Measurements from ENCODE around the gene FGFR2.

Gene FGFR2

DNA sequence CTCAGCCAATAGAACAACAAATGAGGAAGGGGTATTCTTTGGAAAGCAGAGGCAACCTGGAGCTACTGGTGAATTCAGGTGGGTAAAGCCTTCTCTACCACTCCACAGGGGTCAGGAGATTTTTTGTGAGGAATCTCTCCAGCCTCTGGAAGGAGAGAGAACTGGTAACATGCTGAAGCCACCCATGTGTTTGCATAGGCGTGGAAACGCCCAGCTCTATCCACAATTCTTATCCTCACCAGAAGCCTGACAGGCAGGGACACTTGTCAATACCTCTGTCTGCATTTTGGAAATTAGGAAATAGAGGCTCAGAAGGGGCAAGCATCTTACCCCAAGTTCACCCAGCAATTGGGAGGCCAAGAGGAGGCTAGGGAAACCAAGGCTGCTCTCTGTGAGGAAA, 133.7 kb downstream of the FGFR2 start:
- TF ChIP-seq, protein P1, sequence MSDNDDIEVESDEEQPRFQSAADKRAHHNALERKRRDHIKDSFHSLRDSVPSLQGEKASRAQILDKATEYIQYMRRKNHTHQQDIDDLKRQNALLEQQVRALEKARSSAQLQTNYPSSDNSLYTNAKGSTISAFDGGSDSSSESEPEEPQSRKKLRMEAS (IDR thresholded peaks at IDR 0.05; ENCODE audit: low read depth, low read length), result no peak
- TF ChIP-seq MYC (IDR thresholded peaks at IDR 0.05; ENCODE audit: low read depth, low read length), result no peak
- no peak for TF ChIP-seq POLR2A (IDR thresholded peaks at IDR 0.05; ENCODE audit: extremely low read depth, insufficient read length)
- TF ChIP-seq CTCF (IDR thresholded peaks at IDR 0.05; ENCODE audit: low read depth, low read length), result no peak
- DNase-seq (ENCODE audit: low read depth), result no peak
- H3K4me3 ChIP-seq (ENCODE audit: low read depth, low read length), result no peak overlapping the region

DNA sequence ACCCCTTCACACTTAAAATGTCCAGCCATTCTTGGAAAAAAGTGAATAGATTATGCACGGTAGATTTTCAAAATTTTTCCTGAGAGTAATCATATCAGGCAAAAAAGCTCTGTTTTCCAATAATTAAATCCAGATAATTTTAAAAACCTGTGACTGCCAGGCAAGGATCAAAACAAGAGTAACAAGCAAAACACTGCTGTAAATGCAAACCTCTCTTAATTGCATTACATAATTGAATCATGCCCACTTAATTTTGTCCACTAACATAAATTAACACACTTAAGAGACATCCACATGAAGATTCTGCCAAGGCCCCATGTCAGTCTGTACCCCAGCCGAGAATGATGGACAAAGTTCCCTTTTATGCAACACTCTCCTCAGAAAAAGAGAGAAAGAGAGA, 135.3 kb downstream of the FGFR2 start:
- no peak for DNase-seq (ENCODE audit: low read depth)
- TF ChIP-seq CTCF (IDR thresholded peaks at IDR 0.05; ENCODE audit: low read depth, low read length) (no peak), POLR2A (IDR thresholded peaks at IDR 0.05; ENCODE audit: extremely low read depth, insufficient read length) (no peak), MYC (IDR thresholded peaks at IDR 0.05; ENCODE audit: low read depth, low read length) (no peak)
- TF ChIP-seq, protein P1 (IDR thresholded peaks at IDR 0.05; ENCODE audit: low read depth, low read length), result no peak
- no peak overlapping the region for H3K4me3 ChIP-seq (ENCODE audit: low read depth, low read length)

GRCh38 chr10:121462281-121462680, 136.0 kb downstream of the FGFR2 start:
- no peak for DNase-seq (ENCODE audit: low read depth)
- TF ChIP-seq POLR2A (IDR thresholded peaks at IDR 0.05; ENCODE audit: extremely low read depth, insufficient read length) (no peak), MYC (IDR thresholded peaks at IDR 0.05; ENCODE audit: low read depth, low read length) (no peak), CTCF (IDR thresholded peaks at IDR 0.05; ENCODE audit: low read depth, low read length) (no peak)
- TF ChIP-seq, protein P1 (IDR thresholded peaks at IDR 0.05; ENCODE audit: low read depth, low read length), result no peak
- H3K4me3 ChIP-seq (ENCODE audit: low read depth, low read length), result no peak overlapping the region

DNA sequence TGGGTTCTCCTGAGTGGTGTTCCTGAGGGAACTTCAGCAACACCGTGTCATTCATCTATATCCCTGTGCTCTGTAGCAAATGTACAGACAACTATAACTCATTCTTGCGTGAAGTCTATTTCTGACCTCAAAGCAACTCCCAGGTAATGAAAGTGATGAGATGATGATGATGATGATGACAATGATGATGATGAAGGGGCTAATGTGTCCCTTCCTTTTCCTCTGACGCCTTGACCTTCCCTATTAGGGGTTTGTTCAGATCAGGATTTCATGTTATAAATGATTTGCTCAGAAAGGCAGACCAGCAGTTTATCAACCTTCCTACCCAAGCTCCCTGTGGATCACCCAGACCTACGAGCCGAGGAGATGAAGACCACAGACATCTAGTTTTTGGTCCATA, 136.9 kb downstream of the FGFR2 start:
- H3K4me3 ChIP-seq (ENCODE audit: low read depth, low read length), result no peak overlapping the region
- DNase-seq (ENCODE audit: low read depth), result no peak
- TF ChIP-seq, protein P1 (IDR thresholded peaks at IDR 0.05; ENCODE audit: low read depth, low read length), result no peak
- no peak for TF ChIP-seq MYC (IDR thresholded peaks at IDR 0.05; ENCODE audit: low read depth, low read length)
- no peak for TF ChIP-seq CTCF (IDR thresholded peaks at IDR 0.05; ENCODE audit: low read depth, low read length)
- no peak for TF ChIP-seq POLR2A (IDR thresholded peaks at IDR 0.05; ENCODE audit: extremely low read depth, insufficient read length)

GRCh38 chr10:121460733-121461132, 137.5 kb downstream of the FGFR2 start:
- TF ChIP-seq CTCF (IDR thresholded peaks at IDR 0.05; ENCODE audit: low read depth, low read length) (no peak), MYC (IDR thresholded peaks at IDR 0.05; ENCODE audit: low read depth, low read length) (no peak), POLR2A (IDR thresholded peaks at IDR 0.05; ENCODE audit: extremely low read depth, insufficient read length) (no peak)
- TF ChIP-seq, protein P1 (IDR thresholded peaks at IDR 0.05; ENCODE audit: low read depth, low read length), result no peak
- no peak for DNase-seq (ENCODE audit: low read depth)
- H3K4me3 ChIP-seq (ENCODE audit: low read depth, low read length), result no peak overlapping the region

All from NB4 (cell line).